ENCODE measurements around the gene TRIM46. TPM values are rescaled to one million over a fixed set of nuclear protein-coding genes. Genes with fewer than 3 reads are reported as not detected.
"Not testable (repeated sequence)": the region's sequence is repeated elsewhere in the genome, so short reads cannot be mapped to it uniquely, and the experiment has no call there.

The TRIM46 gene
- total RNA-seq, 8 experiments from 2014 or later, result 0.20 to 20.2 (median 11.4) TPM

DNA sequence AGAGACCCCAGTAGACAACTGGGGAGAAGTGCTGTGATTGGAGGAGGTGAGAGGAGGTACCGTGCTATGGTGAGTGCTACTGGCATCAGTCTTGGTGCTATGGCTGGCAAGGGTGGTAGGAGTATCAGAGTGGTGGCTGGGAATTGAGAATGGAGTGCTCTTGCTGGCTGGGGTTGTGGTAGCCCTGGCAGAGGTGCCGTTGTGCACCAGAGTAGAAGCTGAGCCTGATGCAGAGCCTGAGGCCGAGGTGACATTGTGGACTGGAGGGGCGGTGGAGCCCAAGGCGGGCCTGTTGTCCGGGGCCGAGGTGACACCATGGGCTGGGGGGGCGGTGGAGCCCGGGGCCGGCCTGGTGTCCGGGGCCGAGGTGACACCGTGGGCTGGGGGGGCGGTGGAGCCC is 14.6 kb downstream of the TRIM46 start:
- Histone ChIP-seq H3K4me1 (replicated peaks in 1 of 2) (peaks cover 4 to 10% of the 10 kb centered on the region in 2 donors), H3K4me3 (no peak overlapping the region), H3K27ac (no peak overlapping the region)
- WGBS, 10 experiments, result 100% methylated on average over 1 of the region's 14 CpGs; no CpG with 5 or more reads in 9 of the 10 experiments
- in situ Hi-C loops (cut with MboI; ENCODE audit: low pct_unique_long_range_greater_than_20kb in 2 of 9, low sequenced_read_pairs in 9 of 9, unreplicated experiment in 9 of 9), result no loop called here
- ATAC-seq (replicated peaks in 6 of 8), result no peak

- WGBS, 10 experiments, result no CpG with 5 or more reads among the region's 45 CpGs
- in situ Hi-C loops (cut with MboI; ENCODE audit: low pct_unique_long_range_greater_than_20kb in 2 of 9, low sequenced_read_pairs in 9 of 9, unreplicated experiment in 9 of 9); H3K27ac ChIP-seq; ATAC-seq (replicated peaks in 6 of 8); H3K4me3 ChIP-seq: not testable (repeated sequence)
- H3K4me1 ChIP-seq (replicated peaks in 1 of 2), result peaks cover 9 to 18% of the 10 kb centered on the region in 2 donors
Measured at GRCh38 chr1:155189926-155190325, 16.3 kb downstream of the TRIM46 start.

GRCh38 chr1:155191904-155192303 is 18.3 kb downstream of the TRIM46 start:
- Histone ChIP-seq H3K4me3 (no peak overlapping the region), H3K27ac (no peak overlapping the region), H3K4me1 (replicated peaks in 1 of 2) (peaks cover 9 to 23% of the 10 kb centered on the region in 2 donors)
- ATAC-seq (replicated peaks in 6 of 8), result no peak
- WGBS, 10 experiments, result 50 to 86% (median 74%) methylated on average over 1 to 7 of the region's 17 CpGs; no CpG with 5 or more reads in 2 of the 10 experiments
- in situ Hi-C loops (cut with MboI; ENCODE audit: low pct_unique_long_range_greater_than_20kb in 2 of 9, low sequenced_read_pairs in 9 of 9, unreplicated experiment in 9 of 9), result no loop called here

DNA sequence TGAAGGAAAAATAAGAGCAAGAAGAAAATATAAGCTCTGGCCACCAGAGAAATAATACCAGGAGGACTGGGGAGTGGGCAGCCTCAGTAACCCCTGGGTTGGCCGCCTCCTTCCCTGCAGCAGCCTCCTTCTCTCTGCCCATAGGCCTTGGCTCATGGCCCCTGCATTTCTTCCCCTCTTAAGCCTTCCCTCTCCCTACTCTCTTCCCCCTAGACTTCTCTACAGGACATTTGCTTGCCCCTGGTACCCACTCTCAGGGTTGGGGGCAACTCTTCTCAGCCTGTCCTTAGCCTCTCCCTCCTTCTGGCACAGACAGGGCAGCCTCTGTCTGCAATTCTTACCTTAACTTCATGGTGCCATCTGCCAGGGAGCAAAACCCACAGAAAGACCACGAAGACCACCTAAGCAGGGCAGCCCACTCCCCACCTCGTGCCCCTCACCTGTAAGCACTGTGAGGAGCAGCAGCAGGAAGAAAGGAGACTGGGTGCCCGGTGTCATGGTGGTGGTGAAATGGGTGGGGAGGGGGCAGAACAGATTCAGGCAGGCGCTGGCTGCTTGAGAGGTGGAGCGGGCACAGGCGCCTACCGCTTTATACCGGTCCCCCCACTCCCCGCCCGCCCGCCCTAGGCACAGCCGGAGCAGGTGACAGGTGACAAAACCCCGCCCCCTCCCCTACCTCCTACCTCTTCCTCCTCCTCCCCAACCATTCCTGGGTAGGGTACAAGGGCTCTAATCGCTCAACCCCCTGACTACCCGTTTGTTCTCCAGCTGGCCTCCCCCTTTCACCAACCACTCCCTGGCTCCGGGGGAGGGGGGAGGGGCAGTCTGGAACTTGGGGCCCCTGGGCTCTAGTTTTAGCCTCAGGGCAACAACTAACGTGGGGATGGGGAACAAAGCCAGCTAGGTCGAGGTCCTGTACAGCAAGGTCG is 19.0 kb downstream of the TRIM46 start:
- peaks cover 9 to 30% of the 10 kb centered on the region in 2 donors for H3K4me1 ChIP-seq (replicated peaks in 1 of 2)
- ATAC-seq (replicated peaks in 6 of 8), result peak in 2 of 8 experiments; percentile 1 to 3
- H3K27ac ChIP-seq, result peak overlapping the region; percentile 85 to 90
- peak overlapping the region in 4 of 5 donors; percentile 63 to 85 (median 70) for H3K4me3 ChIP-seq
- 33 to 100% (median 85%) methylated on average over 1 to 8 of the region's 20 CpGs; no CpG with 5 or more reads in 6 of the 10 experiments for WGBS, 10 experiments
- in situ Hi-C loops (cut with MboI; ENCODE audit: low pct_unique_long_range_greater_than_20kb in 2 of 9, low sequenced_read_pairs in 9 of 9, unreplicated experiment in 9 of 9), result no loop called here

GRCh38 chr1:155193275-155193990 is 19.8 kb downstream of the TRIM46 start:
- ATAC-seq (replicated peaks in 6 of 8), result peak; percentile 56 to 80 (median 64)
- in situ Hi-C loops (cut with MboI; ENCODE audit: low pct_unique_long_range_greater_than_20kb in 2 of 9, low sequenced_read_pairs in 9 of 9, unreplicated experiment in 9 of 9), result no loop called here
- peak overlapping the region; percentile 85 to 90 for H3K27ac ChIP-seq
- peaks cover 9 to 38% of the 10 kb centered on the region in 2 donors for H3K4me1 ChIP-seq (replicated peaks in 1 of 2)
- peak overlapping the region; percentile 51 to 85 (median 69) for H3K4me3 ChIP-seq
- 1 to 5% (median 2%) methylated on average over 14 to 20 of the region's 38 CpGs; no CpG with 5 or more reads in 7 of the 10 experiments for WGBS, 10 experiments

- ATAC-seq (replicated peaks in 6 of 8); in situ Hi-C loops (cut with MboI; ENCODE audit: low pct_unique_long_range_greater_than_20kb in 2 of 9, low sequenced_read_pairs in 9 of 9, unreplicated experiment in 9 of 9): not testable (repeated sequence)
- Histone ChIP-seq H3K27ac (peak overlapping the region; percentile 85 to 90), H3K4me1 (replicated peaks in 1 of 2) (peaks cover 9 to 40% of the 10 kb centered on the region in 2 donors), H3K4me3 (peak overlapping the region; percentile 51 to 85 (median 69))
- WGBS, 10 experiments, result 17 to 33% (median 24%) methylated on average over 1 to 10 of the region's 16 CpGs; no CpG with 5 or more reads in 6 of the 10 experiments
Measured at GRCh38 chr1:155193991-155194240, 20.3 kb downstream of the TRIM46 start.

- Histone ChIP-seq H3K27ac (peak overlapping the region; percentile 86 to 97), H3K4me1 (replicated peaks in 1 of 2) (peaks cover 9 to 40% of the 10 kb centered on the region in 2 donors), H3K4me3 (peak overlapping the region; percentile 51 to 85 (median 69))
- in situ Hi-C loops (cut with MboI; ENCODE audit: low pct_unique_long_range_greater_than_20kb in 2 of 9, low sequenced_read_pairs in 9 of 9, unreplicated experiment in 9 of 9), result no loop called here
- 0 to 63% (median 9%) methylated on average over 1 to 6 of the region's 27 CpGs; no CpG with 5 or more reads in 5 of the 10 experiments for WGBS, 10 experiments
- peak in 1 of 8 experiments; percentile 4 for ATAC-seq (replicated peaks in 6 of 8)
Measured at GRCh38 chr1:155195201-155196102, 21.8 kb downstream of the TRIM46 start.

- peak overlapping the region; percentile 51 to 85 (median 69) for H3K4me3 ChIP-seq
- in situ Hi-C loops (cut with MboI; ENCODE audit: low pct_unique_long_range_greater_than_20kb in 2 of 9, low sequenced_read_pairs in 9 of 9, unreplicated experiment in 9 of 9), result no loop called here
- peak overlapping the region; percentile 93 to 97 for H3K27ac ChIP-seq
- H3K4me1 ChIP-seq (replicated peaks in 1 of 2), result peaks cover 9 to 40% of the 10 kb centered on the region in 2 donors
- 4 to 90% (median 15%) methylated on average over 2 to 3 of the region's 6 CpGs; no CpG with 5 or more reads in 5 of the 10 experiments for WGBS, 10 experiments
- ATAC-seq (replicated peaks in 6 of 8), result peak in 5 of 8 experiments; percentile 43 to 57 (median 52)
Measured at GRCh38 chr1:155196103-155196892, 22.6 kb downstream of the TRIM46 start.

DNA sequence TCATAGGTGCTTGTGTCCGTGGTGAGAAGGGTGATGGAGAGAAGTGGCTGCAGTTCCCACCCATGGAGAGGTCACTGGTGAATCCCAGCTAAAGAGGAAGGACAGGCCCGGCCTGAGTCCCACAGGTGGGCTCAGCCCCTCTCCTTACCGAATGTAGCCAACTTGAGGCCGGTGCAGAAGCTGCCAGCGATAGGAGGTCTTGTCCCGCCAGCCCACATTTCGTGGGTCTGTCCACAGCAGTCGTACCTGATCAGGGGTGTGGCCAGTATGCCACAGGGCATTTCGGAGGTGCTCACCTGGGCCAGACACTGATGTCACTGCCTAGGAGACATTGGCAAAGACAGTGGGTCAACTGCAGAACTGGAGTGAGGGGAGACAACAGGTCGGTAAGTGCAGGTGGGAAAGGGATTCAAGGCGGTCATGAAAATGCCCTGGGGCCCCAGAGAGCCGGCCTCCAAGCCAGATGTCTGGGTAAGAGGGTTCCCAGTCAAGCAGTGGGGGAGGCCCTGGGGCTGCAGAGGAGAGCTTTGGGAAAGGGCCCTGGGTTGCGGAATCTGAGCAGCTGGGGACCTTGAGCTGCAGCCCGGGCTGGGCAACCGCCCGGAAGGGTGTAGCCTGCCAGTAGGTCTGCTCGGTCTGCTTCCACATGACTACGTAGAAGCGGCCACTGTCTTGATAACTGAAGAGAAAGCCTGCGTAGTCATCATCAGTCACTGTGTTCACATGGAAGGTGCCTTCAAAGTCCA is 23.4 kb downstream of the TRIM46 start:
- ATAC-seq (replicated peaks in 6 of 8), result no peak
- peak overlapping the region; percentile 93 to 97 for H3K27ac ChIP-seq
- H3K4me1 ChIP-seq (replicated peaks in 1 of 2), result peaks cover 9 to 40% of the 10 kb centered on the region in 2 donors
- H3K4me3 ChIP-seq, result peak overlapping the region; percentile 12 to 85 (median 63)
- WGBS, 10 experiments, result 16 to 87% (median 53%) methylated on average over 2 to 16 of the region's 20 CpGs; no CpG with 5 or more reads in 4 of the 10 experiments
- in situ Hi-C loops (cut with MboI; ENCODE audit: low pct_unique_long_range_greater_than_20kb in 2 of 9, low sequenced_read_pairs in 9 of 9, unreplicated experiment in 9 of 9), result no loop called here

DNA sequence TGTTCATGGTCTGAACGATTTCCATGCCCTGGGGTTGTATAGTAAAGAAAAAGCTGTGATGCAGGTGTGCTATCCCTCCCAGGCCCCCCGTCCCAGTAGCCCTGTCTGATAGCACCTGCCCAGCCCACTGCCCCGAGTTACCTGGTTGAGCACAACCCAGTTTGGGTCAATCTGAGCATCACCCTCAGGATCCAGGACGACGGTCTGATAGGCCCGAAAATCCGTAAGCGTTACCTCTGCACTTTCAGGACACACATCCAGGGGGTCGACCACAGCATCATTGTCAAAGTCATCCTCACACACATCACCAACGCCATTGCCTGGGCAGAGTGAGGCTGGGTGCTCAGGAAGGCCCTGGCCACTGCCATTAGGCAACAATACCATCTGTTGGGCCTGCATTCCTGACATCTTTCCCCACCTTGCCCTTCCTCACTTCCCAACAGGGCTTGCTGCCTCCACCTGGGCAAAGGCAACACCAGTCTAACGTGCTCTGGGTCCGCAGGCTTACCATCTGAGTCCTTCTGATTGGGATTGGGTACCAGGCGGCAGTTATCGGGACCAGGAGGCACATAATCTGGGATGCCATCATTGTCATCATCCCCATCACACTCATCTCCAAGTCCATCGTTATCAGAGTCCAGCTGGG is 24.4 kb downstream of the TRIM46 start:
- H3K4me3 ChIP-seq, result no peak overlapping the region
- WGBS, 10 experiments, result 67 to 100% (median 90%) methylated on average over 1 to 15 of the region's 15 CpGs; no CpG with 5 or more reads in 3 of the 10 experiments

DNA sequence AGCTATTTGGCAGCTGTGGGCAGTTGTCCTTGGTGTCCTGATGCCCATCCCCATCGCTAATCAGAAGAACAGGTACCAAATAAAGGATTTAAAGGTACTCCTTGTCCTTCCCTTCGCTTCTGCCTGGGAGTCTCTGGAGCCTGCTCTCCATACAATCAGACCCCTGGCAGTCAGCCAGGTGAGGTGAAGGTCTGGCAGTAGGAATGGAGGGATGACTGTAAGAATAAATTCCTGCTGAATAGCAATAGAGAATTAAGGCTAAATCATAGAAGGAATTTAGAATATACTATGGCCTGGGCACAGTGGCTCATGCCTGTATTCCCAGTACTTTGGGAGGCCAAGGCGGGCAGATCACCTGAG is 24.9 kb downstream of the TRIM46 start:
- Histone ChIP-seq H3K4me3 (no peak overlapping the region), H3K4me1 (replicated peaks in 1 of 2) (peaks cover 4 to 29% of the 10 kb centered on the region in 2 donors), H3K27ac (no peak overlapping the region)
- whole genome bisulfite sequencing, 10 experiments, result 67 to 100% (median 100%) methylated on average over 1 to 2 of the region's 3 CpGs; no CpG with 5 or more reads in 3 of the 10 experiments
- in situ Hi-C loops (cut with MboI; ENCODE audit: low pct_unique_long_range_greater_than_20kb in 2 of 9, low sequenced_read_pairs in 9 of 9, unreplicated experiment in 9 of 9), result no loop called here
- no peak for ATAC-seq (replicated peaks in 6 of 8)

More for the DNA sequence above, 24.4 kb downstream of the TRIM46 start:
- Histone ChIP-seq H3K4me1 (replicated peaks in 1 of 2) (peaks cover 7 to 33% of the 10 kb centered on the region in 2 donors), H3K27ac (peak overlapping the region in 1 of 2 donors; percentile 97)
- in situ Hi-C loops (cut with MboI; ENCODE audit: low pct_unique_long_range_greater_than_20kb in 2 of 9, low sequenced_read_pairs in 9 of 9, unreplicated experiment in 9 of 9), result no loop called here
- no peak for ATAC-seq (replicated peaks in 6 of 8)
